Cerebellar cortex (tissue), 1 donor: ENCODE results near the gene PCDH9.
A peak's percentile ranks its signal among the peaks of the same experiment; 100 is the strongest.
"Not testable (repeated sequence)": the region's sequence is repeated elsewhere in the genome, so short reads cannot be mapped to it uniquely, and the experiment has no call there.

Source experiments
- DNase-seq: peaks from one replicate; pipeline ENCODE4 v3.0.0-alpha.2; 2015; ENCODE audit warnings: low spot score

The PCDH9 gene

GRCh38 chr13:66265371-66265770, 964.8 kb downstream of the PCDH9 start:
- no peak for DNase-seq

GRCh38 chr13:66264971-66265370, 965.2 kb downstream of the PCDH9 start:
- DNase-seq = peak; percentile 52

- no peak for DNase-seq
Measured at GRCh38 chr13:66262330-66262729, 967.8 kb downstream of the PCDH9 start.

- DNase-seq = not testable (repeated sequence)
Measured at GRCh38 chr13:66259426-66259825, 970.7 kb downstream of the PCDH9 start.
